ENCODE results near the gene FMO2.
"Not testable (repeated sequence)": the region's sequence is repeated elsewhere in the genome, so short reads cannot be mapped to it uniquely, and the experiment has no call there.

The FMO2 gene

DNA sequence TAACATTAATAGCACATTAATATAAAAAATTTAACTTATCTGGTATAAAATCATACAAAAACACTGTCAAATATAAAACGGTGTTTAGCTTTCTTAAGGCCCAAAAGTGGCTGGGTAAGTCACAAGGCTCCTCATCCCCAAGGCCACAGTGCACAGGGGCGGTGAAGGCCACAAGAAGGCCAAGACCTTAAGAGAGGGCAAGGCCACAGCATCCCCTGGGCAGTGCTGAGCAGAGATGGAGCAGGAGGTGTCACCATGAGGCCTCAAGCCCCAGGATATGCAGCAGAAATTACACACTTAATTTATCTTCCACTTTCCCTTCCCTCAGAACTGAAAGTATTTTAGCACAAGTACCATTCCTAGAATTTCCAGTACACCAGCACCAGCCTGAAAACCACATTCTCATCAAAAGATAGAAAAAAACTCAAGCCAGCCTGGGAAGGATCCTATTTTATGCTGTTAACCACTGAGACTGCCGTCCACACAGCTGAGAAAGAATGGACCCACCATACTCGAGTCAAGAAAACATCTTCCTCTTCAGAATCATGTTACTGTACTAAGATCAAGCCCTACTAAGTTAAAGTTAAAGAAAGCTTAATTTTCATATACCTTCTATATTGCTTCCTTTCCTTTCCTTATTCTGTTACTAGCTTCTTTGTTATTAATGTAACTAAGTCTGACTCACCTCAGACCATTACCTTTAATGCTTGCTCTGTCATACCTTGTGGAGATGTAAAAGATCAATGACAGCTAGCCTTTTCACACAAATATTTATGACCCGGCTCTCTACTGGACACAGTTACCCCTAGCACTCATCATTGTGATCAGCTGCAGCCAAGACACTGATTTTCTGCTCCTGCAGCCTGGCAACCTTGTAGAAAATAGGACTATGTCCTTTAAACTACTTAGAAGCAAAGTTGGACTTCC is 36.8 kb downstream of the FMO2 start:
- Histone ChIP-seq H2AFZ (ENCODE audit: low read length) (no peak overlapping the region), H3K36me3 (replicated peaks; ENCODE audit: insufficient read depth, low read length) (no peaks in the 10 kb centered on the region), H3K4me3 (ENCODE audit: low read length) (no peak overlapping the region), H3K9ac (ENCODE audit: low read length) (no peak overlapping the region), H3K4me1 (ENCODE audit: low read length) (peaks cover 4% of the 10 kb centered on the region), H3K27me3 (replicated peaks; ENCODE audit: insufficient read depth, low read length) (no peaks in the 10 kb centered on the region), H4K20me1 (ENCODE audit: insufficient read depth, low read length) (no peaks in the 10 kb centered on the region), H3K79me2 (ENCODE audit: low read length) (no peaks in the 10 kb centered on the region), H3K27ac (ENCODE audit: low read length) (no peak overlapping the region), H3K9me2 (replicated peaks; ENCODE audit: insufficient read depth, low read length) (no peaks in the 10 kb centered on the region), H3K9me3 (replicated peaks; ENCODE audit: insufficient read depth, low read length) (no peaks in the 10 kb centered on the region), H3K4me2 (ENCODE audit: low read depth, low read length) (no peak overlapping the region), H3F3A (ENCODE audit: insufficient read depth, low read length) (no peaks in the 10 kb centered on the region)
- no peak for DNase-seq
- TF ChIP-seq EZH2 (optimal IDR thresholded peaks at IDR 0.05; ENCODE audit: low read depth, low read length) (no peak), EZH2phosphoT487 (IDR thresholded peaks at IDR 0.05; ENCODE audit: low read length) (no peak)
- TF ChIP-seq, protein P1, sequence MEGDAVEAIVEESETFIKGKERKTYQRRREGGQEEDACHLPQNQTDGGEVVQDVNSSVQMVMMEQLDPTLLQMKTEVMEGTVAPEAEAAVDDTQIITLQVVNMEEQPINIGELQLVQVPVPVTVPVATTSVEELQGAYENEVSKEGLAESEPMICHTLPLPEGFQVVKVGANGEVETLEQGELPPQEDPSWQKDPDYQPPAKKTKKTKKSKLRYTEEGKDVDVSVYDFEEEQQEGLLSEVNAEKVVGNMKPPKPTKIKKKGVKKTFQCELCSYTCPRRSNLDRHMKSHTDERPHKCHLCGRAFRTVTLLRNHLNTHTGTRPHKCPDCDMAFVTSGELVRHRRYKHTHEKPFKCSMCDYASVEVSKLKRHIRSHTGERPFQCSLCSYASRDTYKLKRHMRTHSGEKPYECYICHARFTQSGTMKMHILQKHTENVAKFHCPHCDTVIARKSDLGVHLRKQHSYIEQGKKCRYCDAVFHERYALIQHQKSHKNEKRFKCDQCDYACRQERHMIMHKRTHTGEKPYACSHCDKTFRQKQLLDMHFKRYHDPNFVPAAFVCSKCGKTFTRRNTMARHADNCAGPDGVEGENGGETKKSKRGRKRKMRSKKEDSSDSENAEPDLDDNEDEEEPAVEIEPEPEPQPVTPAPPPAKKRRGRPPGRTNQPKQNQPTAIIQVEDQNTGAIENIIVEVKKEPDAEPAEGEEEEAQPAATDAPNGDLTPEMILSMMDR (IDR thresholded peaks at IDR 0.05; ENCODE audit: low read length), result no peak

DNA sequence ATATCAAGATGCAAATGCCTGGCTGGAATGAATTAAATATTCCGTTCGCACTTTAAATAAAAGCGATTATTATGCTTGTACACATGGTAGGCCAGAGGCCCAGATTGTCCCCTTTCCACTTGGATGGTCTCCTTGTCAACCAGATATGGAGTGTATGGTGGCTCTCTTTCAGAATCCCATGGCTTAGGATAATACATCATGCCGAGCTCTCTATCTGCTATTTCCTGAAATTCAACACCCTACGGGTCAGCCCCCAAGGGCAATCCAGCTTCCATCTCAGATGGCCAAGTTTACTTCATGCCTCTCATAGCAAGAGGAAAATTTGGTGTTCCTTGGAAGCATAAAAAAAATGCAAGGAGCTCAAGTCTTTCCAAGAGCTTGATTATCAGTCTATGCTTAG is 37.8 kb downstream of the FMO2 start:
- Histone ChIP-seq H4K20me1 (ENCODE audit: insufficient read depth, low read length) (no peaks in the 10 kb centered on the region), H3K27me3 (replicated peaks; ENCODE audit: insufficient read depth, low read length) (no peaks in the 10 kb centered on the region), H3K36me3 (replicated peaks; ENCODE audit: insufficient read depth, low read length) (no peaks in the 10 kb centered on the region), H3K4me3 (ENCODE audit: low read length) (no peak overlapping the region), H3K79me2 (ENCODE audit: low read length) (no peaks in the 10 kb centered on the region), H3K27ac (ENCODE audit: low read length) (no peak overlapping the region), H3K4me1 (ENCODE audit: low read length) (peaks cover 4% of the 10 kb centered on the region), H3K4me2 (ENCODE audit: low read depth, low read length) (no peak overlapping the region), H2AFZ (ENCODE audit: low read length) (no peak overlapping the region), H3K9me3 (replicated peaks; ENCODE audit: insufficient read depth, low read length) (no peaks in the 10 kb centered on the region), H3K9me2 (replicated peaks; ENCODE audit: insufficient read depth, low read length) (no peaks in the 10 kb centered on the region), H3K9ac (ENCODE audit: low read length) (no peak overlapping the region), H3F3A (ENCODE audit: insufficient read depth, low read length) (no peaks in the 10 kb centered on the region)
- DNase-seq, result no peak
- TF ChIP-seq EZH2 (optimal IDR thresholded peaks at IDR 0.05; ENCODE audit: low read depth, low read length) (no peak), EZH2phosphoT487 (IDR thresholded peaks at IDR 0.05; ENCODE audit: low read length) (no peak)
- TF ChIP-seq, protein P1 (IDR thresholded peaks at IDR 0.05; ENCODE audit: low read length), result no peak

DNA sequence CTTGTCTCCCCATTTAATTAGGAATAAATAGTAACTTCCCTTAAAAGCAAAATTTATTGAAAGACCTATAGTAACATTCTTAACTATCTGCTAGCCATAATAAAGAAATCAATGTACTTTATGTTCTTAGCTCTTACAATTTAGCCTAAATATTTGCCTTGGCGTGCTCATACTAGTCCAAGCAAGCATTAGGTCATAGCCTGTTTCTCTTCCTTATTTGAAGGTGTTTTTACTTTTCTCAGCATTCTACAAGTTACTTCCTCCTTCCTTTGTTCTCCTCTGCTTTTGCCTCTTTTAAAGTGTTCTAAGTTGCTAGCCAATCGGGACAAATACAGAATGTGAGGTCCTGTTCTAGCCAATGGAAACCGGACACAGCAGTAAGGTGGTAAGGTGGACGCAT is 39.2 kb downstream of the FMO2 start:
- H4K20me1 ChIP-seq (ENCODE audit: insufficient read depth, low read length); H3K36me3 ChIP-seq (replicated peaks; ENCODE audit: insufficient read depth, low read length); H3K9ac ChIP-seq (ENCODE audit: low read length); H3K79me2 ChIP-seq (ENCODE audit: low read length); H3F3A ChIP-seq (ENCODE audit: insufficient read depth, low read length); H3K9me2 ChIP-seq (replicated peaks; ENCODE audit: insufficient read depth, low read length); H3K27ac ChIP-seq (ENCODE audit: low read length); H3K27me3 ChIP-seq (replicated peaks; ENCODE audit: insufficient read depth, low read length); H2AFZ ChIP-seq (ENCODE audit: low read length); H3K4me3 ChIP-seq (ENCODE audit: low read length); DNase-seq; H3K4me1 ChIP-seq (ENCODE audit: low read length); H3K9me3 ChIP-seq (replicated peaks; ENCODE audit: insufficient read depth, low read length); H3K4me2 ChIP-seq (ENCODE audit: low read depth, low read length): not testable (repeated sequence)

DNA sequence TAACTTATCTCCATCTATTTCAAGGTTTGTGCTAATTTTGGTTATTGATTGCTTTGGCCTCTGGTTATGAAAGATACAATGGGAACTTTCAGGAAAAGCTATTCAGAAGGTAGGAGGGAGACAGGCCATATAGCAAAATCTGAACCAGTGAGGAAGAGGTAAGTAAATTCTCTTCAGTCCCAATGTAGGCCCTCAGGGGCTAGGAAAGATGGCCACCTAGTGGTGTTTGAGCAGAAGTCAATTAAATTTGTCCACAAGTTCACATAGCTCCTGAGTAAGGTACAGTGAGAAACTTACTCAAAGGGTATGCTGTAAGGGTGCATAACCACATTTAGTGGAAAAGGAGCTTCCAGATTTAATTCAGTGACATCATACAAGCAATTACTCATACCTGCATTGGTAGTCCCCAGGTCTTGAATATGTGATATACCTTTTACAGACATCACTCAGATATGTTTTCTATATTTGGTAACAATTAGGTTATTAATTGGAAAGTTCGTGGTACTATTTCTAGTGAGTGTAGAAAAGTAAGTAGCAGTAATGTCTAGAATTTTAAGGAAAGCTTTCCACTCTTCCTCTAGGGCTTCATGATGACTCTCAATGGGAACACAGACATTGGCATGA is 41.8 kb downstream of the FMO2 start:
- H3K9me2 ChIP-seq (replicated peaks; ENCODE audit: insufficient read depth, low read length), result no peaks in the 10 kb centered on the region
- no peak overlapping the region for H2AFZ ChIP-seq (ENCODE audit: low read length)
- H3K9me3 ChIP-seq (replicated peaks; ENCODE audit: insufficient read depth, low read length), result no peaks in the 10 kb centered on the region
- TF ChIP-seq, protein P1 (IDR thresholded peaks at IDR 0.05; ENCODE audit: low read length), result peak; percentile 92
- TF ChIP-seq EZH2phosphoT487 (IDR thresholded peaks at IDR 0.05; ENCODE audit: low read length) (no peak), EZH2 (optimal IDR thresholded peaks at IDR 0.05; ENCODE audit: low read depth, low read length) (no peak)
- H4K20me1 ChIP-seq (ENCODE audit: insufficient read depth, low read length), result no peaks in the 10 kb centered on the region
- H3F3A ChIP-seq (ENCODE audit: insufficient read depth, low read length), result no peaks in the 10 kb centered on the region
- H3K79me2 ChIP-seq (ENCODE audit: low read length), result no peaks in the 10 kb centered on the region
- no peak overlapping the region for H3K4me2 ChIP-seq (ENCODE audit: low read depth, low read length)
- DNase-seq, result peak; percentile 78
- H3K36me3 ChIP-seq (replicated peaks; ENCODE audit: insufficient read depth, low read length), result no peaks in the 10 kb centered on the region
- H3K9ac ChIP-seq (ENCODE audit: low read length), result no peak overlapping the region
- no peaks in the 10 kb centered on the region for H3K27me3 ChIP-seq (replicated peaks; ENCODE audit: insufficient read depth, low read length)
- H3K4me3 ChIP-seq (ENCODE audit: low read length), result no peak overlapping the region
- H3K4me1 ChIP-seq (ENCODE audit: low read length), result peaks cover 4% of the 10 kb centered on the region
- H3K27ac ChIP-seq (ENCODE audit: low read length), result no peak overlapping the region
